Colonic mucosa (tissue), 4 donors: Measurements from ENCODE around the gene UFSP2. TPM values are rescaled to one million over a fixed set of nuclear protein-coding genes. Genes with fewer than 3 reads are reported as not detected.

Experiments
- DNase-seq: peaks from one replicate; pipeline ENCODE4 v3.0.0-alpha.2; 2020
- H3K27ac ChIP-seq: fragments of 200-600 bp; one replicate; pipeline ENCODE4 v1.8.0; 2021
- H3K27me3 ChIP-seq: fragments of 200-600 bp; one replicate; pipeline ENCODE4 v1.8.0; 2021
- H3K36me3 ChIP-seq: fragments of 200-600 bp; one replicate; pipeline ENCODE4 v1.8.0; 2021
- H3K4me1 ChIP-seq: fragments of 200-600 bp; one replicate; pipeline ENCODE4 v1.8.0; 2021; ENCODE audit warnings: mild to moderate bottlenecking
- H3K4me3 ChIP-seq: fragments of 200-600 bp; one replicate; pipeline ENCODE4 v1.8.0; 2021
- H3K9ac ChIP-seq, 2 donors: one replicate each; pipeline ENCODE4 v1.7.0; 2013; ENCODE audit warnings: control low read depth in 2 of 2, low read depth in 2 of 2, low read length in 2 of 2
- H3K9me3 ChIP-seq: fragments of 200-600 bp; one replicate; pipeline ENCODE4 v1.8.0; 2021
- CTCF ChIP-seq: fragments of 200-600 bp; IDR thresholded peaks from one replicate; pipeline ENCODE4 v1.8.0; 2022; ENCODE audit warnings: antibody characterized with exemption, mild to moderate bottlenecking
- intact Hi-C: fragments of 100-400 bp; cut with DNase I; formaldehyde crosslinking; loops from one replicate; pipeline ENCODE4 v1.14.1; 2022
- total RNA-seq, 2 donors: library from RNA; stranded (reverse); fragmentation: NEBNext Ultra II Directional in 1 of 2; extraction: Animal tissue kit (Norgen Biotek cat#: 25700) in 1 of 2; gene quantifications; one replicate each; pipeline ENCODE4 v1.2.1, GENCODE V29; 2021
- donor health status: healthy.
- donor health status: DM: no; HTN: no; CAD: no.
- donor health status: DM: no; HTN: no; CAD: no.

Gene UFSP2
- total RNA-seq, 2 donors from 2014 or later = 22.0 to 23.5 TPM

- Histone ChIP-seq H3K4me1 (no peaks in the 10 kb centered on the region), H3K27me3 (no peaks in the 10 kb centered on the region), H3K9ac (no peak overlapping the region), H3K9me3 (no peaks in the 10 kb centered on the region), H3K27ac (peak overlapping the region; percentile 100), H3K36me3 (no peaks in the 10 kb centered on the region), H3K4me3 (peak overlapping the region; percentile 61)
- no peak for DNase-seq
- intact Hi-C loops = loop anchor here (10.0 kb wide), 1 partner anchor 190 kb away; the partner anchor contains the start of genes CFAP97 and SNX25
- no peak for TF ChIP-seq CTCF
Observed at GRCh38 chr4:185394568-185395237, 31.1 kb downstream of the UFSP2 start.

- Histone ChIP-seq H3K9me3 (no peaks in the 10 kb centered on the region), H3K4me3 (no peak overlapping the region), H3K36me3 (no peaks in the 10 kb centered on the region), H3K27ac (no peak overlapping the region), H3K4me1 (no peaks in the 10 kb centered on the region), H3K27me3 (no peaks in the 10 kb centered on the region), H3K9ac (no peak overlapping the region)
- no peak for DNase-seq
- intact Hi-C loops = loop anchor here (10.0 kb wide), 1 partner anchor 187 kb away; the partner anchor contains the start of genes CFAP97 and SNX25
- no peak for TF ChIP-seq CTCF
Observed at GRCh38 chr4:185392156-185392555, 33.6 kb downstream of the UFSP2 start.

- no peak for DNase-seq
- no peaks in the 10 kb centered on the region for H3K9me3 ChIP-seq
- intact Hi-C loops = loop anchor here (10.0 kb wide), 1 partner anchor 186 kb away; the partner anchor contains the start of genes CFAP97 and SNX25
- no peak overlapping the region for H3K27ac ChIP-seq
- no peaks in the 10 kb centered on the region for H3K27me3 ChIP-seq
- H3K9ac ChIP-seq = no peak overlapping the region
- no peaks in the 10 kb centered on the region for H3K36me3 ChIP-seq
- no peak for TF ChIP-seq CTCF
- no peak overlapping the region for H3K4me3 ChIP-seq
- H3K4me1 ChIP-seq = no peaks in the 10 kb centered on the region
Observed at GRCh38 chr4:185390941-185391340, 34.8 kb downstream of the UFSP2 start.

GRCh38 chr4:185387957-185388356 lies 37.8 kb downstream of the UFSP2 start:
- no peak overlapping the region for H3K4me3 ChIP-seq
- H3K4me1 ChIP-seq = no peaks in the 10 kb centered on the region
- no peak overlapping the region for H3K9ac ChIP-seq
- H3K27me3 ChIP-seq = no peaks in the 10 kb centered on the region
- no peak for DNase-seq
- no peak overlapping the region for H3K27ac ChIP-seq
- no peaks in the 10 kb centered on the region for H3K9me3 ChIP-seq
- intact Hi-C loops = no loop called here
- no peaks in the 10 kb centered on the region for H3K36me3 ChIP-seq
- no peak for TF ChIP-seq CTCF

GRCh38 chr4:185384930-185385331 lies 40.8 kb downstream of the UFSP2 start:
- Histone ChIP-seq H3K9me3 (no peaks in the 10 kb centered on the region), H3K27ac (no peak overlapping the region), H3K9ac (no peak overlapping the region), H3K27me3 (no peaks in the 10 kb centered on the region), H3K4me3 (no peak overlapping the region), H3K4me1 (no peaks in the 10 kb centered on the region), H3K36me3 (no peaks in the 10 kb centered on the region)
- TF ChIP-seq CTCF = no peak
- intact Hi-C loops = no loop called here
- DNase-seq = peak; percentile 32
